Stimulated activated CD4-positive, alpha-beta T cell treated with anti-CD3 and anti-CD28 coated beads, Interleukin-1b, Interleukin-23, amount 100 ng/mL, for 4 hours (primary cell): ENCODE data around the gene NR2E1.

Source experiments
- DNase-seq, 2 donors: peaks; one replicate each; pipeline ENCODE4 v3.0.0-alpha.2; 2020; ENCODE audit warnings: low read depth in 2 of 2

Gene NR2E1

GRCh38 chr6:108209738-108210137 is 43.9 kb downstream of the NR2E1 start:
- DNase-seq: no peak

- DNase-seq: no peak
Measured at GRCh38 chr6:108210556-108210955, 44.7 kb downstream of the NR2E1 start.

DNA sequence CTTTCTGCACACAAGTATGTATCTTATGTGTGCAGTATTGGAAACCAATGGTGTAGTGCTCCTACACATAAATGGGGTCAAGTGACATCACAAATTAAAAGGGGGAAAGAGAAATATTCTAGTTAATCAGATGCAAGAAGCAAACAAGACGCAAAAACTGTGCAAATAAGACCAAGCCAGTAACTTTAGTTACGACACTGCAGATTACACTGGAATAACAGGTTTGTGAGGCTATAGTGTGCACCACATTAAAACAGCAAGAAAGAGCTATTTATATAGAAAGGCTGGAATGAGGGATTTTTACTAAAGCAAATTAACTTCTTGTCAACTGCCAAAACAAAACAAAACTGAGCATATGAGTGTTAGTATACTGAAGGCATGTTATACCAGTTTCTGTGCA is 45.8 kb downstream of the NR2E1 start:
- no peak for DNase-seq

- no peak for DNase-seq
Measured at GRCh38 chr6:108222064-108222463, 56.2 kb downstream of the NR2E1 start.

GRCh38 chr6:108222504-108222903 is 56.7 kb downstream of the NR2E1 start:
- DNase-seq: no peak

- DNase-seq: no peak
Measured at GRCh38 chr6:108227290-108227689, 61.5 kb downstream of the NR2E1 start.

GRCh38 chr6:108228416-108228815 is 62.6 kb downstream of the NR2E1 start:
- DNase-seq: no peak

DNA sequence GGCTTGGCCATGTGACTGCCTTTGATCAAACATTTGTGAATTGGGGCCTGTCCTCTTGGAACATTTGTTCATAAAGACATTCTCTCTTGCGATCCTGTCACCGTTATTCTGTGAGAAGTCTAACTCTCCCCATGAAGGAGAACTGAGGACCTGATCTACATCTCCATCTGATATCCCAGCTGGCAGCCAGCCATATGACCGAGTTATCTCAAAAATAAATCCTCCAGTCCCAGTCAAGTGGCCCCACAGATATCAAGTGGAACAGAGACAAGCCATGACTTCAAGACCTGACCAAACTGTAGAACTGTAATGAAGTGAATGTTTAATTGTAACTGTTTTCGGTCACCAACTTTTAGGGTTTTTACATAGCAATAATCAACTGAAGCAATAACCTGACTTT is 69.3 kb downstream of the NR2E1 start:
- no peak for DNase-seq

GRCh38 chr6:108236791-108237190 is 71.0 kb downstream of the NR2E1 start:
- no peak for DNase-seq

- no peak for DNase-seq
Measured at GRCh38 chr6:108238322-108238721, 72.5 kb downstream of the NR2E1 start.
